Fibroblast of villous mesenchyme (primary cell): ENCODE measurements around the gene CASKIN1. TPM values are rescaled to one million over a fixed set of nuclear protein-coding genes. Genes with fewer than 3 reads are reported as not detected.
"Not testable (repeated sequence)": the region's sequence is repeated elsewhere in the genome, so short reads cannot be mapped to it uniquely, and the experiment has no call there.

Experiments used
- DNase-seq: peaks from one replicate; pipeline ENCODE4 v3.0.0-alpha.2; 2010; ENCODE audit warnings: low read depth
- H3K4me3 ChIP-seq: 2 replicates; pipeline ENCODE4 v1.5.1; 2011; ENCODE audit warnings: low read depth, mild to moderate bottlenecking, low read length
- CTCF ChIP-seq: IDR thresholded peaks from 2 replicates; pipeline ENCODE4 v1.5.1; 2012; ENCODE audit warnings: low read depth, mild to moderate bottlenecking, low read length; ENCODE audit not compliant: insufficient read depth
- total RNA-seq: library from RNA; depleted of rRNA; stranded (reverse); fragments of >200 nt; gene quantifications from 2 replicates; pipeline ENCODE4 v1.2.3, GENCODE V29; 2012

The CASKIN1 gene
- total RNA-seq, 1 donor = 0.86 TPM

- DNase-seq = peak; percentile 44
- H3K4me3 ChIP-seq = peak within 1 kb of the TSS; percentile 49
Measured at GRCh38 chr16:2147981-2148671, 48.3 kb downstream of the CASKIN1 start, which contains the start of gene RAB26. RAB26 (plus strand) TSS chr16:2148625; CDS start chr16:2148784, 159 bp downstream.

DNA sequence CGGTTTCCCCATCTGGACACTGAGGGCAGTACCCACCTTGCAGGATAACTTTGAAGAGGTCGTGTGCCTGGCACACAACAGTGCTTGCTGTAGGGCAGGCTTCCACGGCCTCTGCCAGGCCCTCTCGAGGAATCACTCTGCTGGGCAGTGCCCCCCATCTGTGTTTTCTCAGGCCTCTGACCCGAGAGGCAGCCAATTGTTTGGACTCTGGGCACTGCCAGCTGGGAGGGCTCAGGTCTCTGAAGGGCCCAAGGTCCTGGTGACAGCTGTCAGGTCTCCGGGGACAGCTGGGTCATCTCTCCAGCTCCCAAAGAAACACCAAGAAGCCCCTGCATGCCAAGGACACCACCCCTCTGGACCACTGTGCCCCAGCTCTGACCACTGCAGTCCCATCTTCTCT is 49.0 kb downstream of the CASKIN1 start:
- TF ChIP-seq CTCF = no peak
- no peak overlapping the region for H3K4me3 ChIP-seq
- DNase-seq = no peak

More at GRCh38 chr16:2147981-2148671, 48.3 kb downstream of the CASKIN1 start, which contains the start of gene RAB26:
- no peak for TF ChIP-seq CTCF

- TF ChIP-seq CTCF = no peak
- no peak overlapping the region for H3K4me3 ChIP-seq
- no peak for DNase-seq
Measured at GRCh38 chr16:2145843-2146242, 50.6 kb downstream of the CASKIN1 start.

- H3K4me3 ChIP-seq = no peak overlapping the region
- no peak for DNase-seq
- no peak for TF ChIP-seq CTCF
Measured at GRCh38 chr16:2143878-2144485, 52.4 kb downstream of the CASKIN1 start.

- H3K4me3 ChIP-seq = no peak overlapping the region
- no peak for DNase-seq
- no peak for TF ChIP-seq CTCF
Measured at GRCh38 chr16:2142942-2143877, 53.2 kb downstream of the CASKIN1 start.

DNA sequence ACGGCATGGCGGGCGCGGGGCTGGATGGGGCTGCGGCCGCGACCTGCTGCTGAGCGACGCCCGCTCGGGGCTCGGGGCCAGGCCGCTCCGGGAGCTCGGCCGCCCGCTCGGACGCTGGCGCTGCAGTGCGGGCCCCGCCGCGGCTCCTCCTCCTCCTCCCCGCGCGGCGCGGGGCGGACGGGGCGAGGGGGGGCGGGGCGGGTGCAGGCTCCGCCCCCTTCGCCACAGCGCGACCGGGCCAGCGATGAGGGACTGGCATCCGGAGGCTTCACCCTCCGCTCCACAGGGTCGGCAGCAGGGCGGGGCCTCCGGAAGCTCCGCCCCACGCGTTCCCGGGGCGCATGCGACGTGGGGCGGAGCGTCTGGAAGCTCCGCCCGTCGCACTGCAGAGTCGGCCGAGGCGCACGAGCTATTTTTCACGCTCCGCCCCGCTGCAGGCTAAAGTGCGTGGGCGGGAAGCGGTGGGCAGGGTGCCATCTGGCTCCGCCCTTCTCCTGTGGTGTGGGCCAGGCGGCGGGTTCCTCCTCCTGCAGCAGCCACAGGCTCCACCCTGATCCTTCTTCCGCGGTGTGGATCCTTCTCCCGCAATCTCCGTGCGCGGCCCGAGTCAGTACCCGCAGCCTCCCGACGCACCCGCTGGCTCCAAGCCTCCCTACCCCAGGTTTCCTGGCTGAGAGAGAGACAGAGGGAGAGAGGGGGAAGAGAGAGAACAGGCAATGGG is 60.5 kb downstream of the CASKIN1 start, which contains the start of gene PKD1:
Gene PKD1 (minus strand): TSS at position 129 of the 721 bp plus-strand sequence. CDS start 209 bp downstream, outside the sequence.
- DNase-seq = peak; percentile 96
- H3K4me3 ChIP-seq = peak within 1 kb of the TSS; percentile 64

GRCh38 chr16:2135071-2135470 is 61.3 kb downstream of the CASKIN1 start:
- not testable (repeated sequence) for DNase-seq
- peak overlapping the region; percentile 64 for H3K4me3 ChIP-seq

- H3K4me3 ChIP-seq = peak overlapping the region; percentile 46
Measured at GRCh38 chr16:2133797-2134196, 62.6 kb downstream of the CASKIN1 start.

DNA sequence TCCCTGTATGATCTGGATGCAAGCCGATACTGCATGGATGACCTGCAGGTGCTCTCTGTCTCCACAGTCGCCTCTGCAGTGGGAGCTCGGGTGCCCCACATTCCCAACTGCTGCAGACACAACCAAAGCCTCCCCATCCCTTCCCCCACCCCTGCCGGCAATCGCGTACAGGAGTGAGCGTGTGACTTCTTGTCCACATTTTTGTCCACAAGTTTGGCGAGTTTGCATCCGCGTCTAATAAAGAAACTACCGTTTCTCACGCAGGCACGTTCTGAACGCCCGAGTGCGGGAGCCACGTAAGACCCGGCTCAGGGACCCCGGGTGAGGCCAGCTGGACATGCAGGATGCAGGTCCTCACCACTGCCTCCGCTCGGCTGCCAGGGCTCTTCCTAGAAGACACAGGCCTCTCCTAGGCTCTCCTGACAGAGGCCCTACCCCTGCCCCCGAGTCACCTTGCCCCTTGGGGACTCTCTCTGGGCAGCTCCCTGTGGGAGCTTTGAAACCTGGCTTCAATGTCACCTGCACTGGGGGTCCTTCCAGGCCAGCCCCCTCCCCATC is 66.4 kb downstream of the CASKIN1 start:
- DNase-seq = peak; percentile 56
- not testable (repeated sequence) for H3K4me3 ChIP-seq

More at GRCh38 chr16:2133797-2134196, 62.6 kb downstream of the CASKIN1 start:
- not testable (repeated sequence) for DNase-seq

DNA sequence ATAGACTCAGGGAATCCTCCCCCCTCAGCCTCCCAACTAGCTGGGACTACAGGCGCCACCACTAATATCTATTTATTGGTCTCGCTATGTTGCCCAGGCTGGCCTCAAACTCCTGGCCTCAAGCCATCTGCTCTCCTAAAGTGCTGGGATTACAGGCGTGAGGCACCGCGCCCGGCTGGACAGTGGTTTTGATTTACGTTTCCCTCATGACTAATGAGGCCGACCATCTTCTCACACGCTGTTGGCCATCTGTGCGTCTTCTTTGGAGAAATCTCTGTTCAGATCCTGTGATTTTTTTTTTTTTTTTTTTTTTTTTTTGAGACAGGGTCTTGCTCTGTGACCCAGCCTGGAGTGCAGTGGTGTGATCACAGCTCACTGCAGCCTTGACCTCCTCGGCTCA is 67.2 kb downstream of the CASKIN1 start:
- peak; percentile 95 for DNase-seq
- not testable (repeated sequence) for H3K4me3 ChIP-seq
